GM21528 (cell line): Measurements from ENCODE around the gene GALNT15.
A peak's percentile ranks its signal among the peaks of the same experiment; 100 is the strongest.

ENCODE experiments used
- ATAC-seq: cut with Tn5 transposase; IDR thresholded peaks from one replicate; pipeline ENCODE4 v1.9.1; 2021; ENCODE audit warnings: mild to moderate bottlenecking, moderate library complexity; ENCODE audit not compliant: unreplicated experiment, low FRiP score

The GALNT15 gene

DNA sequence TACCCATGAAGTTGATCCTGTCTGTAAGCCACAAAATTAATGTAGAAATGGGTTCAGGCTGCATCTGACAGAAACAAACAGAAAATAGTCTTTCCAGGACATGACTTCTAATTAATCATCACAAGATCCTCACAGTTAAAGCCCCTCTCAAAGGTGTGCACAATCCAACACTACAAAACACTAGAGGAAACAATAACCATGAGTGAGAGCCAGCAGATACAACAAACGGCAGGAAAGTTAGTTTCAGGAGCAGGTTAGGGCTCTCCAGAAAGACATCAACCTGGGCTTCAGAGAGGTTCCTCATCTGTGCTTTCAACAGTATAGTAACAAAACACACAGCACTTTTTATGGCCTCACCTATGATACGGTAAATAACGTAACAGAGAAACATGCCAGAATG, 47.5 kb downstream of the GALNT15 start:
- ATAC-seq: no peak

DNA sequence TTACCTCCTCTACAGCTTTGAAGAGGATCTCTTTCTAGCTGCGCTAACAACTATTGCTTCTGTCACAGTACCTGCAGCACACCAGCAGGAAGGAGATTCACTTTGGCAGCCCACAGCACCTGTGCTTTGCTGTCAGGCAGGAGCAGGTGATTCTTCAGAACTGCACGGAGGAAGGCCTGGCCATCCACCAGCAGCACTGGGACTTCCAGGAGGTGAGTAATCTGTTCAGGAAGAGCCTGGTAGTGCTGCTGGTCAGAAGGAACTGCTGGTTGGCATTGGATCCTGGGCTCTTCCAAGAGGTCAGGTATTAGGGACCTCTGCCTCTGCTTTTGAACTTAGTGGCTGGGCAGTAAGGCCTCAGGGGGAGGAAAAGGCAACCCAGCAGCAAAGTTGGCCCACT, 48.1 kb downstream of the GALNT15 start:
- no peak for ATAC-seq

DNA sequence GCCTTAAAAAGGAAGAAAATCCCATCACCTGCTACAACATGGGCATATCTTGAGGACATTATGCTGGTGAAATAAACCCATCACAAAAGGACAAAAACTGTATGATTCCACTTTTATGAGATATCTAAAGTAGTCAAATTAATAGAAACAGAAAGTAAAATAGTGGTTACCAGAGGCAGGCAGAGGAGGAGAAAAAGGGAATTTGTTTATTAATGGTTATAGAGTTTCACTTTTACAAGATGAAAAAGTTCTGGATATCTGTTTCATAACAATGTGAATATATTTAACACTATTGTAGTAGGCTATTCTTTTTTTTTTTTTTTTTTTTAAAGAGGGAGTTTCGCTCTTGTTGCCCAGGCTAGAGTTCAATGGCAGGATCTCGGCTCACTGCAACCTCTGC, 49.8 kb downstream of the GALNT15 start:
- ATAC-seq: no peak

DNA sequence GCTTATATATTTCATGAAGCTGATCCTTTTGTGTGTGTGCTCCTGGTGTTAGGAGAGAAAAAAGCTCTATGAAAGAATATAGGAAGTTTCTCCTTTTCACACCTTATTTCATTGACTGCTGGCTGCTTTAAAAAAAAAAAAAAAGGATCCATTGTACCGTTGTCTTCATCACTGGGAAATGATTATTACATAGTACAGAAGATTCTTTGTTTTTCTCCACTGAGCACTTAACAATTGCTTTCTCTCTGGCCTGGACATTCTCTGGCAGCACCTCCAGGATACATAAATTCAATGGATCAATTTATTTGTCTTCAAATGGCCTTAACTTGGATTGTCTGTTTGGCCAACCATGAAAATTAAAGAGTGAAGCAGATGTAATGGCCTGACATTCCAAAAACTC, 53.1 kb downstream of the GALNT15 start:
- ATAC-seq: no peak

DNA sequence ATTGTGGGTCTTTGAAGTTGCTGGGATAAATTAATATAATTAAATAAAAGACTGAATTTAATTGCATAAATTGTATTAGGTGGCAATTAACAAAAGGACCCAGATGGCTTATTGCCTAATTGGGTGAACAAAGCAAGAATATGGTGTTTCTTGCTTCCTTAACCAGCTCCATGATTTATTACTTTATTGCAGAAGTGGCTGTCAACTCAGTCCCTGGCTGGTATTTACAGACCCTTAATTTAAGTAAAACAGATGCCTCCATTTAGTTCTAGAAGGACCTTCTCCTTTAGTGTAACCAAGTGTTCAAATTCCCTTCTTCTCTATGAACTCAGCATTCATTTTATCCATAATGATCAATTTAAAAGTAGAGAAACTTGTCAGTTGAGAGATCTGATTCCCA, 55.2 kb downstream of the GALNT15 start:
- ATAC-seq: no peak

DNA sequence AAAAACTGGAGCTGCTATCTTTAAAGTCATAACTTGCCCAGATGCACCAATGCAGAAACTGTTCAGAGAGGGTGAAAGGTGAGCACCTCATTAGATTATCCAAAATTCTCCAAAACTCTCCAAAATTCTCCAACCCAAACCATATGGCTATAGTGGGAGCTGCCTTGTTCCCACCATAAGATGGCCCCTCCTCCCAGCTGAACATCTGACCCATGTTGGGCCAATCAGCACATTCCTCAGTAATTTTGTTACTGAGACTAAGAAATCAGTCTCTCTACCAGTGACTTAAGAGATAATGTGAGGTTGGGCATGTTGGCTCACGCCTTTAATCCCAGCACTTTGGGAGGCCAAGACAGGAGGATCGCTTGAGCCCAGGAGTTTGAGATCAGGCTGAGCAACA, 57.5 kb downstream of the GALNT15 start:
- no peak for ATAC-seq

DNA sequence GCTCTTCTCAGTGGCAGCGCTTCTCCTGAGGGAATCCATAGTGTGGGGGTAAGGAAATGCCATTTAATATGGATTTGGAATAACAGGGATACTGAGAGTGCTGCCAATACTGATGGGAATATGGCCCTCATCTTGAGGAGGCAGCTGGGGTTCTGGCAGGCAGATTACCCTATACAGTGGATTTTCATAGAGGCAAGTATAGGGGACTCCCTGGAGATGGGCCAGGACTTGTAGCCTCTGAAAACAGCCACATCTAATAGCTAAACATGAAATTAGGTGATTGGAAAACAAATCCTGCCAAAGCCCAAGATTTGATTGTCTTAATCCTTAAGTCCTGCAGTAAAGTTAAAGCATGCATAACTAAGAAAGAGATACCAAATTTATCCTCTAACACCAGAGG, 59.3 kb downstream of the GALNT15 start:
- no peak for ATAC-seq

DNA sequence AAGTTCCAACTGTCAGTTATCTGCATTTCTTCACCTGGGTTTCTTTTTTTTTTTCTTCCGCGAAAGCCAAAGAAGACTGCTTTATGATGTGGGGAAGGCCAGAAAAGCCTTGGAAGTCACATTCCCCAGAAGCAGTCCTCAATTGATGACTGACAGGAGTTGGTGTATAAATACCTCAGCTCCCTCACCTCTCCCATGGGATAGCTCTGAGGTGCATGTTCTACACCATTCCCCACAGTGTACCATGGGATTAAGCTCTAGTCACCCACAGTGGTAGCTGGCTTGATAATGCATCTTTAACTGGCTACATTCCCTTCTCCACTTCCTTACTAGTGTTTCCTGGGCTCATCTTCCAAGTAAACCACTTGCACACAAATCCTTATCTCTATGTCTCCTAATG, 59.8 kb downstream of the GALNT15 start:
- no peak for ATAC-seq

DNA sequence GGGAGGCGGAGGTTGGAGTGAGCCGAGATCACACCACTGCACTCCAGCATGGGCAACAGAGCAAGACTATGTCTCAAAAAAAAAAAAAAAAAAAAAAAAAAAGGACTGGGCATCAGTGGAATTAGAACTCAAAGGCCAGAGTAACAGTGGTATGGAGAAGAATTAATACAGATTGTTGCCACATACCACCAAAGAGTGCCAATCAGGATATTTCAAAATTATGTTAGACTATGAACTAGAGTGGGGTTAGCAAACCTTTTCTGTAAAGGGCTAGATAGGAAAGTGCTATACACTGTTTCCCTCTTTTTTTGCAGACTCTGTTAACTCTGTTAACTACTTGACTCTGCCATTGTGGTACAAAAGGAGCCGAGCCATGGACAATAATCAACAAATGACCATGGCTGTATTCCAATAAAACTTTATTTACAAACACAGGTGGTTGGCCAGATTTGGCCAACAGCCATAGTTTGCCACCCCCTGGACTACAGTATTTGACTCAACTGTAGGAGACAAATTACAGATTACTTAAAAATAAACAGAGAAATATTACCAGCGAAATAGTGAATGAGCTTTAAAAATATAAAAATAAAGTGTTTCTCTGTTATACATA, 61.7 kb downstream of the GALNT15 start:
- ATAC-seq: no peak

DNA sequence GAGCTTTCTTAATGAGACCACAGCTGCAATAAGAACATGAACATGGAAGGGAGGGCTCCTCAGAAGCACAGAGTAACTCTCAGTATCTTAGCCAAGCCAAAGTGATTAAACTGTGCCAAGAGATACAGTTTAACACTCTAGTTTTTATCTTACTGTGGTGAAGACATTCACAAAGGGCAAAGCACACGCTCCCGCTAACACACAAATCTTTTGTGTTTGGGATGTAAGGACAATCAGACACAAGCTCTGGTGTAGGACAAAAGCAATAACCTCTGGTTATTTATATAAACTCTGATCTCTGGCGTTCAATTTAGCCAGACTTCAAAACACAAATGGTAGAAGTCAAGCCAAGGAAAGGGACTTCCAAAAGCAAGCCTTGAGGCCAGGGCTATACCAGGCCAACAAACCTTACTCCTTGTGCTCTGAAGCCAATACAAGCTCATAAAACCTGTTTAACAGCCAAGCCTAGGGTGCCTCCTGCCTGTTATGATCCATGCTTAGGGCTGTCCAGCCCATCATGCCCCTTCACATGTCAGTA, 62.4 kb downstream of the GALNT15 start:
- ATAC-seq: no peak

DNA sequence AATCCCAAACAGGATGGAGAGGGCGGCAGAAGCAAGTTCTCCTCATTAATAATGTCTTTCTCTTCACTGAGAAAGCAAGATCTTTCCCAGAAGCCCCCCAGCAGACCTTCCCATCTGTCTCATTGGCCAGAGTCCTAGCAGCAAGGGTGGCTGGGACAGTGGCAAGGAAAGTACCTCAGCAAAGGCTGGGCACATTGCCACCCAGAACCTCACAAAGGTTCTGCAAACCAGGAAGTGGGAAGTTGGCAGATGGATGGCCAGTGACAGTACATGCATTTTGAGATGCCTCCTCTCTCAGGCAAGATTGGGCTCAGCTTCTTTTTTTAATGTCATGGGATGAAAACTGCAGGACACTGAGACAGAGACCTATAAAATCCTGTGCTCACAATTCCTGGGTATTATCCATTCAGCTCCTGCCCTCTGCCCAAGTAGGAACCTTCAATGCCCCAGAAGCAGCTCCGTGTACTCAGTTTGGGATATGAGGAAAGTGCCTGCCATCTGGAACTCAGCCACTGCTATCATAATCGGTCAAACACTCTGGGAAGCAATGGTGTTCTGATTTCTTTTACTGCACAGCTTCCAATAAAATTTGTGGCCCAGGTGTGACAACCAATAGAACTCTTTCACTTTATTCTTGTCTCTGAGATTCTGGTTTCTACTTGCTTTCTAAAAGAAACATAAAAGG, 64.7 kb downstream of the GALNT15 start:
- no peak for ATAC-seq

DNA sequence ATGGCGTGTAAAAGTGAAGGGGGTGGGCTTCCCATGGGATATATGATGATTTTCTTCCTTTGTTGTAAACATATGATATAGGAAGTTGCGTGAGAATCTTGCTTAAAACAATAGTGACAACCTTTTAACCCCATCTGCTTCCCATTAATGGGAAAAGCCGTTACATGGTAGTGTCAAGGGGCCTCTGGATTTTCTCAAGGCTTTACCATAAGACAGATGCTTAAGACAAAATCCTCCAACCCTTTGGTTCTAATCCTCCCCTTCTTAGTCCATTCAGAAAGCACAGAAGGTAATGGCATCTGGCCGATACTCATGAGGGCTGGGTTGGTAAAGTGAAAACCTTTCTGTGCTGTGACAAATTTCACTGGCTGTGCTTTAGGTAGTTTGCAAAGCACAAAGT, 65.3 kb downstream of the GALNT15 start:
- ATAC-seq: no peak

DNA sequence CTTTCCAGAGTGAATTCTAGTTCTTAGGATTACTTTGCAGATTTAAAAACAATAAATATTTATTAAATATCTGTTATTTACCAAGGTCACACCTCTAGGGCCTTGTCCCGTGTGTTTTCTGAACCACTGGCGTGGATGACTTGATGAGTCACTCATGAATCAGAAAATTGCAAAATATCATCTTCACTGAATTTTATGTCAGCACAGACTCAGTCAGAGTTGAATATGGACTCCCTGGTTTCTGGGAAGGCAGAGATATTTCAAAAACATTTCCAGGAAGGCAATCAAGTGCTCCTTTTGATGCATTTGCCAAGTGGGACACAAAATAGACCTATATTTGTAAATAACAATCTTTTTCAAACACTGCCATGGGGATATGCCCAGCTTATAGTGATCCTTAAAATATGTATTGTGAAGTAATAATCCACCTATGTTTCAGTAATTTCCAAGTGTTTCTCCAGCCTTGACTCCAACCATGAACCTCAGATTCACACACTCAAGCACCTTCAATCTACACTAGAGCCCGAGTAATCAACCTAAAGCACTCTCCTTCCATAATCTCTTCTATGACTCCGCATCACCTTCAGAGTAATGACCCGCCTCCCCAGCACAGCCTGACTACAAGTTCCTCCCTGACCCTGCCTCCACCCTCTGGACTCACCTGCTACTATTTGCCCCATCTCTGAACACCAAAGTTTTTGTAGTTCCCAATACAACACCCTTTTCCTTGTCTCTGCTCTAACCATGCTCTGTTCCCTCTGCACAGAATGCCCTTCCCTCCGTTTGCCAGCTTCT, 65.9 kb downstream of the GALNT15 start:
- no peak for ATAC-seq

DNA sequence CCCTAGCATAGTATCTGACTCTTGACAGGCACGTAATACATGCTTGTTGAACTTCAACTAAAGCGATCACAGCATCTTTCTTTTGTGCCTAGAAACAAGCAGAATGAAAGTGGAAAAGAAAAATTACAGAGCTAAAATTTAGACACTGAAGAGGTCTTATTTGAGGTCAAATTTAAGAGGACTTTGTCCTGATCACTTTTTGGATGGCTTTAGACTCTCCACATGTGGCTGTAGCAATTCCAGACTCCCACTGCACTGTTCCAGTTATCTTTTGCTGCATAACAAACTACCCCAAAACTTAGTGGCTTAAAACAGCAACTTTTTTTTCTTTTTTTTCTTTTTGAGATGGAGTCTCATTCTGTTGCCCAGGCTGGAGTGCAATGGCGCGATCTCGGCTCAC, 66.7 kb downstream of the GALNT15 start:
- no peak for ATAC-seq

DNA sequence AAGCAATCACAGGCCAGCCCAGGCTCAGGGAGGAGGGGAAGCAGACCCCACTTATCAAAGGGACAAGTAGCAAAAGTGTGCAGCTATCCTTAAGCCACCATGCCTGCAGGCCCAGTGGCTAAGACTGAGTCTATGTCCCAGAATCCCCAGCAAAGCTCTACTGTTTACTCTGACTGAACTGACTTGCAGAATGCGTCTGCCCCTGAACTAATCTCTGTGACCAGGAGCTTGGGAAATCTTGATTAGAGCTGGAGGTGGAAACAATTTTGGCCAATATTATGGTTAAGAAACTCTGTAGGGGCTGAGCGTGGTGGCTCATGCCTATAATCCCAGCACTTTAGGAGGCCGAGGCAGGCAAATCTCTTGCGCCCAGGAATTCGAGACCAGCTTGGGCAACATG, 67.7 kb downstream of the GALNT15 start:
- no peak for ATAC-seq

DNA sequence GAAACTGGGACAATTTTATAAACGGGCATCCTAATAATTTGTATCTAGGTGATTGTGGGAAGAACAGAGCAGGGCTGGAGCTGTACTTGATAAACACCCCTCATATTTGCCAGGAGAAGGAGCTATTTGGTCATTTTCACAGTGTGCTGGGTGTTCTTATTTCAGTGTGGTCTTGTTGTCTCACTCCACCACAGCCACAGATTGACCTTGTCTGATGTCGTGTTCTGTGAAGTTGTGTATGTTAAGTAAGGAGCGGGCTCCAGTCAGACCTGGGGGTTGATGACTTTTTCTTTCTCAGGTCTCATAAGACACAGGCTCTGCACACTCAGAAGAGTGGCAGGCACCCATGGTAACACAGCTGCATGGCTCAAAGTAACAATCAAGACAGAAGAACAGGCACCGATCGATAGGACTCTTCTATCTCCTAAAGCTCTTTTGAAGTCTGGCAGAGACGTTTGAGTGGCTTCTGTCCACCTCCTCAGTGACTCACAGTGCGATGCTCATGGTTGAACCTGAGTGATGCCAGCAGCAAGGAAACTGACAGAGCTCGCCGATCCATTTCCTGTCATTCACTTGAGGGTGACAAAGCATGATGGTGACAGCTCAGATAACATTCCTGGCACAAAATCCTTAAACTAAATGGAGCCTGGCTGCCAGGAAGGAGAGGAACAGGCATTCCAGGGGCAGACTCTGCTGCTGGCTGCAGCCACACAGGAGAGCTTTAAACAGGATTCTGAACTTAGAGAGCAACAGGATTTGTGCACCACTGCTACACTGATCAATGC, 69.4 kb downstream of the GALNT15 start:
- no peak for ATAC-seq

DNA sequence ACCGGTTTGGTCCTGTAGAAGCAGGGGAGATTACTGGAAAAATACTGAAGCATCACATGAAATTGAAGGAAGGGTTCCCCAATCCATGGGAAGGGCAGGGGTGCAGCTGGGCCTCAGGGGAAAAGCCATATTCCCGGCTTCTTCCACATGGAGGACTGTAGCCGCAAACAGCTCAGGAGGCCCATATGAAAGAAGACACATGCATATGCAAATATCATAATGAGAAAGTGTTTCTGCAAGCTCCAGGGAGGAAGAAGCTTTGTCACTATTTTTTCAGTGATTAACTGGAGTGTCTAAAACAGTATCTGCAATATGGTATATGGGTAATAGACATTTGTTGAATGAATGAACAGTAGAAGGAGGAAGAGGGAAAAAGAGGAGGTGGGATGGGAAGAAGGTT, 71.1 kb downstream of the GALNT15 start:
- no peak for ATAC-seq

DNA sequence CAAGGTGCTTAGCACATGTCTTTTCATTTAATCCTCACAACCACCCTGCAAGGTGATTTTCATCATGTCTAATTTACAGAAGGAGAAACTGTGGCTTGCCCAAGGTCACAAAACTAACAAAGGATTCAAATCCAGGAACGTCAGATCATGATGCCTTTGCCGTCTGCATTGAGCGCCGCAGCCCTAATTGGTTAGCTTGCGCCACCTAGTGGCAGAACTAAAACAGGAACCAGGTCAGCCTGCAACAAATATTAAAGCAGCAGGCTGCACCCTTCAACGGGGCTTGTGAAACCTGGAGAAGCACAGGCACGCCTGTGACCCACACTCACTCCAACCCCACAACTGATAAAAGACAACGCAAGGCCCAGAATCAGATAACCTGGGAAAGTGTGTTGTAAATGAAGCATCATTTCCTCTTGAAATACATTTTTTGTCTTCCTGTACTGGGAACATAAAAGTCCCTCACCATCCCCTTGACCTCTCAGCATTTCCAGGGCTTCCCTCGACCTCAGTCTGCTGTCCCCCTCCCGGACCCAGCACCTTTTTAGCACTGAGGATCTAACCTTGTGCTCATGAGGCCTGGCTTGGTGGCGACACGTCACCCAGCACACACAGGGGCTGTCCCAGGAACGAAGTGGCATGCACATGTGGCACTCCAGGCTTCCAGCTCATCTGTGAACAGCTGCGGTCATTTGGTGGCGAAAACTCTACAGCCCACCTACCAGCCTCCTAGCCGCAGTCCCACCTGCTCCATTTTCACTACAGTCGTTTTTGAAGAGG, 73.0 kb downstream of the GALNT15 start:
- peak; percentile 86 for ATAC-seq

DNA sequence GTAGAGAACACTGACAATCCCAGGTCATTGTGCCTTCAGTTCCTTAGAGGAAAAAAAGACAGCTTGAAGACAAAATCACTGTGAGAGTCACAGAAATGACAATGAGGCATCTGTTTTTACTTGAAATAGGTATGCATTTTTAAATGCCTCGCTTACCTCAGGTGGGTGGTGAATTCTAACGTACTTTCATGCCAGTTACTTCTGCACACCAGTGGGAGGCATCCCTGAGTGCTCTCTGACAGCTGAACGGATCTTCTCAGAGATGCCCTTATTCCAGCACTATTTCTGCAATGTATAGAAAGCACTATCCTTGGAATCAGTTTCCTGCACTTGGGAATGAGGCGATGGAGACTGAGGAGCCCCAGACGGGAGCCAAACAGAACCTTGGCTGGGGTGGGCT, 74.1 kb downstream of the GALNT15 start:
- ATAC-seq: no peak

DNA sequence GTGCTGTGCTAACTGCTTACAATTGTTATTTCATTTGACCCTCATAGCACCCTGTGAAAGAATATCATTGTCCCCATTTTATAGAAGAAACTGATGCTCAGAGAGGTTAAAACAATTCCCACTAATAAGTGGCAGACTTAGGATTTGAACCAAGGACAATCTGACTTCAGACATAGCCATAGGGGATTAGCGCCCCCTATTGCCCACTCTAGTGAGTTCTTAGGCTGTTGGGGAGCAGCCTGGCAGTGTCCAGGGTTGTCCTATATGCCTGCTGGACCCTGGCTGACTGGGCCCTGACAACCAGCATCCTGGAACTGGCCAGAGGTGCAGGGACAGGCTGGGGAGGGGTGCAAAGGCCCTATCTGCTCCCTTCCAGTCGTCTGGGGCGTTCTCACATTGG, 74.9 kb downstream of the GALNT15 start:
- no peak for ATAC-seq
